ENCODE measurements around the gene SNRPA. TPM values are rescaled to one million over a fixed set of nuclear protein-coding genes. Genes with fewer than 3 reads are reported as not detected.
A peak's percentile ranks its signal among the peaks of the same experiment; 100 is the strongest.

SNRPA gene
- polyA plus RNA-seq, 1 donor (not counting 4 experiments of a cell fraction or from before 2014, with no cell fraction given): 93.4 TPM

GRCh38 chr19:40714441-40715299 is 36.3 kb upstream of the SNRPA start:
- Histone ChIP-seq H3K4me3 (ENCODE audit: control insufficient read depth in 2 of 3, extremely low read depth in 1 of 3, insufficient read depth in 2 of 3, low read depth in 1 of 3, low read length in 3 of 3) (peak overlapping the region; percentile 27 to 53 (median 46)), H3K27ac (ENCODE audit: control insufficient read depth, insufficient read depth, low read length) (peak overlapping the region; percentile 100), H3K36me3 (ENCODE audit: control insufficient read depth in 2 of 2, extremely low read depth in 1 of 2, insufficient read depth in 2 of 2, low read length in 2 of 2) (peaks cover 6% of the 10 kb centered on the region in 2 experiments), H3K4me2 (ENCODE audit: control insufficient read depth, extremely low read depth, insufficient read depth, low read depth, low read length) (peak overlapping the region; percentile 67), H3K9ac (ENCODE audit: control insufficient read depth, extremely low read depth, insufficient read depth, low read length) (peak overlapping the region; percentile 100), H3K9me3 (ENCODE audit: control insufficient read depth, low read depth, low read length) (no peaks in the 10 kb centered on the region), H3K79me2 (ENCODE audit: control insufficient read depth, insufficient read depth, low read length) (peaks cover 23% of the 10 kb centered on the region), H3K4me1 (ENCODE audit: control insufficient read depth, extremely low read depth, insufficient read depth, low read length) (peaks cover 14% of the 10 kb centered on the region), H3K9me1 (ENCODE audit: control insufficient read depth, extremely low read depth, insufficient read depth, low read length) (no peaks in the 10 kb centered on the region), H4K20me1 (ENCODE audit: control insufficient read depth, extremely low read depth, insufficient read depth, low read length) (no peaks in the 10 kb centered on the region), H2AFZ (ENCODE audit: control insufficient read depth, low read length) (peak overlapping the region; percentile 72), H3K27me3 (ENCODE audit: control insufficient read depth, extremely low read depth, insufficient read depth, low read length) (no peaks in the 10 kb centered on the region)
- no peak for FAIRE-seq
- dilution Hi-C loops (cut with MboI; ENCODE audit: extremely low pct_ligation_motif_present, low sequenced_read_pairs): no loop called here
- peak; percentile 75 for DNase-seq (ENCODE audit: low read depth, low spot score)
- no peak for TF ChIP-seq EZH2 (IDR thresholded peaks at IDR 0.05; ENCODE audit: low read length)
- no peak for TF ChIP-seq CTCF (optimal IDR thresholded peaks at IDR 0.05 in 1 of 3, IDR thresholded peaks at IDR 0.05 in 1 of 3, conservative IDR thresholded peaks at IDR 0.05 in 1 of 3; ENCODE audit: extremely low read depth in 1 of 3, insufficient read depth in 2 of 3, low read length in 3 of 3)

- Histone ChIP-seq H3K79me2 (ENCODE audit: control insufficient read depth, insufficient read depth, low read length) (peaks cover 36% of the 10 kb centered on the region), H3K36me3 (ENCODE audit: control insufficient read depth in 2 of 2, extremely low read depth in 1 of 2, insufficient read depth in 2 of 2, low read length in 2 of 2) (peaks cover 3 to 5% of the 10 kb centered on the region in 2 experiments), H3K4me3 (ENCODE audit: control insufficient read depth in 2 of 3, extremely low read depth in 1 of 3, insufficient read depth in 2 of 3, low read depth in 1 of 3, low read length in 3 of 3) (peak overlapping the region; percentile 62 to 90 (median 86)), H2AFZ (ENCODE audit: control insufficient read depth, low read length) (peak overlapping the region; percentile 66), H3K27me3 (ENCODE audit: control insufficient read depth, extremely low read depth, insufficient read depth, low read length) (no peaks in the 10 kb centered on the region), H3K9me1 (ENCODE audit: control insufficient read depth, extremely low read depth, insufficient read depth, low read length) (no peaks in the 10 kb centered on the region), H3K9ac (ENCODE audit: control insufficient read depth, extremely low read depth, insufficient read depth, low read length) (peak overlapping the region; percentile 100), H3K27ac (ENCODE audit: control insufficient read depth, insufficient read depth, low read length) (peak overlapping the region; percentile 100), H4K20me1 (ENCODE audit: control insufficient read depth, extremely low read depth, insufficient read depth, low read length) (no peaks in the 10 kb centered on the region), H3K4me2 (ENCODE audit: control insufficient read depth, extremely low read depth, insufficient read depth, low read depth, low read length) (peak overlapping the region; percentile 96), H3K9me3 (ENCODE audit: control insufficient read depth, low read depth, low read length) (no peaks in the 10 kb centered on the region), H3K4me1 (ENCODE audit: control insufficient read depth, extremely low read depth, insufficient read depth, low read length) (peaks cover 27% of the 10 kb centered on the region)
- DNase-seq (ENCODE audit: low read depth, low spot score): peak; percentile 99
- TF ChIP-seq EZH2 (IDR thresholded peaks at IDR 0.05; ENCODE audit: low read length) (no peak), CTCF (optimal IDR thresholded peaks at IDR 0.05 in 1 of 3, IDR thresholded peaks at IDR 0.05 in 1 of 3, conservative IDR thresholded peaks at IDR 0.05 in 1 of 3; ENCODE audit: extremely low read depth in 1 of 3, insufficient read depth in 2 of 3, low read length in 3 of 3) (no peak)
- dilution Hi-C loops (cut with MboI; ENCODE audit: extremely low pct_ligation_motif_present, low sequenced_read_pairs): no loop called here
- peak; percentile 73 for FAIRE-seq
These were observed 34.9 kb upstream of the SNRPA start for GRCh38 chr19:40716031-40716481.

Data from keratinocyte (primary cell).